Brain pericyte (primary cell): ENCODE results near the gene RPS13.
"Not testable (repeated sequence)": the region's sequence is repeated elsewhere in the genome, so short reads cannot be mapped to it uniquely, and the experiment has no call there.

ENCODE experiments used
- DNase-seq: peaks from one replicate; pipeline ENCODE4 v3.0.0-alpha.2; 2012; ENCODE audit warnings: low read depth, low spot score

RPS13 gene

GRCh38 chr11:17036666-17037658 lies 40.5 kb downstream of the RPS13 start:
- DNase-seq, result no peak

DNA sequence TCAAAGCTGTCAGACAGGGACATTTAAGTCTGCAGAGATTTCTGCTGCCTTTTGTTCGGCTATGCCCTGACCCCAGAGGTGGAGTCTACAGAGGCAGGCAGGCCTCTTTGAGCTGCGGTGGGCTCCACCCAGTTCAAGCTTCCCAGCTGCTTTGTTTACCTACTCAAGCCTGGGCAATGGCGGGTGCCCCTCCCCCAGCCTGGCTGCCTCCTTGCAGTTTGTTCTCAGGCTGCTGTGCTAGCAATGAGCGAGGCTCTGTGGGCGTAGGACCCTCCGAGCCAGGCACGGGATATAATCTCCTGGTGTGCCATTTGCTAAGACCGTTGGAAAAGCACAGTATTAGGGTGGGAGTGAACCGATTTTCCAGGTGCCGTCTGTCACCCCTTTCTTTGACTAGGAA lies 43.4 kb downstream of the RPS13 start:
- not testable (repeated sequence) for DNase-seq

GRCh38 chr11:17026487-17027082 lies 50.9 kb downstream of the RPS13 start:
- DNase-seq, result no peak

GRCh38 chr11:17024924-17025323 lies 52.5 kb downstream of the RPS13 start:
- DNase-seq, result no peak
